ENCODE data around the gene STPG4.
"Not testable (repeated sequence)": the region's sequence is repeated elsewhere in the genome, so short reads cannot be mapped to it uniquely, and the experiment has no call there.

Gene STPG4, protein sequence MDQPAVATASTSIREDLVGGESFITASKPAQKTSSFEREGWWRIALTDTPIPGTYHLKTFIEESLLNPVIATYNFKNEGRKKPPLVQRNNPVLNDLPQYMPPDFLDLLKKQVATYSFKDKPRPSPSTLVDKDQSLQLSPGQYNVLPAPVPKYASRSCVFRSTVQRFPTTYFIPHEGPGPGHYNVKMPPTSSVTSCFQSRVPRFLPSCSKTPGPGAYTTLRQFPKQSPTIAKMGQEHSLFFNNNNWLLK

GRCh38 chr2:47155091-47155876 is at the start of gene STPG4:
Gene STPG4 (minus strand): TSS chr2:47155308. CDS start chr2:47155251, 57 bp downstream.
- no peak for DNase-seq (ENCODE audit: low read depth)

- no peak for DNase-seq (ENCODE audit: low read depth)
Observed at GRCh38 chr2:47204691-47205090, 49.6 kb upstream of the STPG4 start.

DNA sequence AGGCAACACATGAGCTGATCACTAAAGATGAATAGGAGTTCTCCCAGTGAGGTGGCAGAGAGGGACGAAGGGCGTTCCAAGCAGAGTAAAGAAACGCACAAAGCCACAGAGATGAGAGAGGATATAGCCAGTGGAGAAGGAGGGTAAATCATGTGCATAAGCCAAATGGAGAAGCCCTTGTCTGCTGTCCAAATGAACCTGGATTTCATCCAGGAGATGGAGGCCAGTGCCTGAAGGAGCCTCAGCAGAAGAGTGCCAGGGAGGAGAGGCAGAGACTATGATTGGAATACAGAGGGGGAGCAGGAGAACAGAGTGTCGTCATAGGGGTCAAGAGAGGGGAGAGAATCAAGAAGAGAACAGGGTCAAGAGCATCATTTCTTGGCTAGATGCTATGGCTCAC is 48.9 kb upstream of the STPG4 start:
- no peak for DNase-seq (ENCODE audit: low read depth)

DNA sequence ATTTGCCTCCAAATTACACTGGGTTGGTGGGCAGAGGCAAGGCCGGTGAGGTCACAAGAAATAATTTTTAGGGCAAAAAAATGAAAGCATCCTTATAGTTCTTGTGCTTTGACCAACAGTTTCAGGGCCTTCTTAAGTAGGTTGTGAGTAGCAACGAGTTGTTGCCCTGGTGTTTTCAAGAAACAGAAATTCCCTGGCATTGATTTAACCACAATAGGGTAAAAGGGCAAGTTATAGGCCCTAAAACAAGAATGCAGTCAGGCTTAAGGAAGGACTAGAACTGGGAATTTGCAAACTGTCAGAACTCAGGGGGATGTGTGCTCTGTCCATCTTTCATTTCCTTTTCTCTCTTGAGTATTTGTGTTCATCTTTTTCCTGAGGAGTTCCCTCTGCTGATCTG is 46.1 kb upstream of the STPG4 start:
- DNase-seq (ENCODE audit: low read depth): no peak

DNA sequence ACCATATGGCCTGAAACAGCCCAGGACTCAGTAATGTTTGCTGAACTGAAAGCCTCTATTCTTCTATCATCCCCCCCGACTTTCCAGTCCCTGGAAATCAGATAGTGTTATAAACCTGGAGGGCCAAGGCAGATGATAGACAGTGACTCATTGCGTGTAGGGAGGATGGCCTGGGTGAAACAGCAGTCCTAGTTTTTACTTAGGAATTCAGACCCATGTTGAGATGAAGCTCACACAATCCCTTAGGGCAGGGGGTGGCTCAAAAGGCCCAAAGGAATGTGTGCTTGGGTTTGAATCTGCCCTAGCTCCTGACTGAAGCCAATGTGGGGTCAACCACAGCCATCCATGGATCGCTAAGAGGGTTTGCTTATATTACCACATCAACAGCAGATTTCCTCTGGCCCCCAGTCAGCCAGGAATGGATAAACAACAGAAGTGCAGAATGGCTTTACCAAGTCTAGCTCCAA is 43.9 kb upstream of the STPG4 start:
- DNase-seq (ENCODE audit: low read depth): no peak

GRCh38 chr2:47196499-47196898 is 41.4 kb upstream of the STPG4 start:
- no peak for DNase-seq (ENCODE audit: low read depth)

- DNase-seq (ENCODE audit: low read depth): no peak
Observed at GRCh38 chr2:47196046-47196445, 40.9 kb upstream of the STPG4 start.

DNA sequence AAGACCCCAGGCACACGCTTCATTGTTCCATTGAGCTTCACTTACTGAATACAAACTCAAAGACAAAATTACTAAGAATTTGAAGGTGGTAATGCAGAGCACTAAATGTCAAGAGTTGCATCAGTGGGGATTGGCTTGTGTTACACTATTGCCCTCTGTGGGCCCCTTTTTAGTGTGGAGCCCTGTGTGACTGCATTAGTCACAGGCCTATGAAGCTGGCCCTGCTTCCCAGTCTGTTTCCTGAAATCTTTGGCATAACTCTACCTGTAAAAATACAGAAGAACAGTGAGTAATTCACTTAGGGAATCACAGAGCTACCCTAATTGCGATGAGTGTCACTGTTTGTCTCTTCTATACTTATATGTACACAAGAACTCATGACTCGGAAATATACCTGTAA is 40.0 kb upstream of the STPG4 start:
- no peak for DNase-seq (ENCODE audit: low read depth)

GRCh38 chr2:47194410-47194809 is 39.3 kb upstream of the STPG4 start:
- no peak for DNase-seq (ENCODE audit: low read depth)

DNA sequence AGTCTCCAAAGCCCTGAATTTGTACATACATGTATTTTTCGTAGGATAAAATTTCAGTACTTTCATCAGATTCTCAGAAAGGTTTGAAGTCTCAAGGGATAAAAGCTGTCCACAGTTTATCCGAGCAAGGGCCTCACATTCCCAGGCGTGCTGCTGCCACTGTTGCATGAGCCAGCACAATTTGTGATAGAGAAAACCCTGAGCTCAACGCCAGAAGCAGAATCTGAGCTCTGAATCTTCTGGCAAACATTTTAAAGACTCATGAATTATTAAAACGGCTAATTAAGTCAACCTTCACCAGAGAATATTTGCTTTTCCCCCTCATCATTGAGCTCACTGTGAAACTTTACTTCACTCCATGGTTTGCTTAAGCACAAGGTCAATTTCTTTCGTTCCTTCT is 38.5 kb upstream of the STPG4 start:
- no peak for DNase-seq (ENCODE audit: low read depth)

DNA sequence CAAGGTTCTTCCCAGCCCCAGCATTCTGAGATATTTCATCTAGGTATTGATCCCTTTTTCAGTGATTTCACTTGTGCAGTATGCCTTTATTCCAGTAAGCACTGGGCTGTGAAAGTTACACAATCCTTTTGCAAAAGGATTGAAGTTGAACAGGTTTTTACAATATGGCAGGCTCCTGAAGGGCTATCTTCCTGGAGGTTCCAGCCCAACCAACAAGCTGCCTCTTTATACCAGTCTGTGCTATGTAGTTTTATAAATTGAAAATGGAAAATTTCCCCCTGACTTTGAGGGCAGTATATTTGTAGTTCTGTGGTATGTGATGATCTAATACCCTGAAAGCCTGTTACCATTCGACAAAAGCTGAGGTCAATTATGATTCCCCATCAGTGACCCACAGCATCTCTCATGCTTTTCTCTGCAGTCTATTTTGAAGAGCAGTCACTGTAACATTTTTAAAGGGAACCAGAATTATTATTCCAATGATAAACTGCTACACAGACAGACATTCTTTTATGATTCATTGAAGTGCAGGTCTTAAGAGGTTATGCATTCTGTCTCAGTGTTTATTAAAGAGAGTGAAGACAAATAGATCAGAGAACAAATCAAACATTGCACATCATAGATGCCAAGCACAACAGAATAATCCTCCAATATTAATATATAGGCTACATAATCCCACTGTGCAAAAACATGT is 35.2 kb upstream of the STPG4 start:
- no peak for DNase-seq (ENCODE audit: low read depth)

DNA sequence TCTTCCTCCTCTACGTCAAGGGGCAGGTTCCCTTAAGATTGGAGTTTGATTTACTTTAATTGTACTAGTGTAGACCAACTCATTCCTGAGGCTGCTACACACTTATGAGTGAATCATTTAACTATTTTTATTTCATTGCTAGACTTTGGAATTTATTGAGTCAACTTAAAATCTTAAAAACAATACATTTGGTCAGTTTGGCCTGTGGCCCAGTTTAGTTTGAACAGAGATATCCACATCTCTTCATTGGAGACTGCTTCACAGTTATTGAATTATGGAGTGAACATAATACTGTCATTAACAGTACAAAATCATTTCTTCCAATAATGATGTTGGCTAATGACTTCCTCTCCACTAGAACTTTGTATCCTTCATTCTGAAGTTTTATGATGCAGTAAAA is 34.5 kb upstream of the STPG4 start:
- no peak for DNase-seq (ENCODE audit: low read depth)

GRCh38 chr2:47187069-47187468 is 32.0 kb upstream of the STPG4 start:
- no peak for DNase-seq (ENCODE audit: low read depth)

GRCh38 chr2:47186351-47186750 is 31.2 kb upstream of the STPG4 start:
- no peak for DNase-seq (ENCODE audit: low read depth)

DNA sequence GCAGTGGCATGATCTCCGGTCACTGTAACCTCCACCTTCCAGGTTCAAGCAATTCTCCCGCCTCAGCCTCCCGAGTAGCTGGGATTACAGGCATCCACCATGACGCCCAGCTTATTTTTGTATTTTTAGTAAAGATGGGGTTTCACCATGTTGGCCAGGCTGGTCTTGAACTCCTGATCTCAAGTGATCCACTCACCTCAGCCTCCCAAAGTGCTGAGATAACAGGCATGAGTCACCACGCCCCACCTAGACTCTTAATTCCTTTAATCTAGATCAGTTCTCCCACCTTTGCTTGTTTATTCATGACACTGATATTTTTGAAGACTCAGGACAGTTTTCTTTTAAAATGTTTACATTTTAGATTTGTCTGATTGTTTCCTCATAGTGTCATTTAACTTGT is 30.0 kb upstream of the STPG4 start:
- not testable (repeated sequence) for DNase-seq (ENCODE audit: low read depth)

DNA sequence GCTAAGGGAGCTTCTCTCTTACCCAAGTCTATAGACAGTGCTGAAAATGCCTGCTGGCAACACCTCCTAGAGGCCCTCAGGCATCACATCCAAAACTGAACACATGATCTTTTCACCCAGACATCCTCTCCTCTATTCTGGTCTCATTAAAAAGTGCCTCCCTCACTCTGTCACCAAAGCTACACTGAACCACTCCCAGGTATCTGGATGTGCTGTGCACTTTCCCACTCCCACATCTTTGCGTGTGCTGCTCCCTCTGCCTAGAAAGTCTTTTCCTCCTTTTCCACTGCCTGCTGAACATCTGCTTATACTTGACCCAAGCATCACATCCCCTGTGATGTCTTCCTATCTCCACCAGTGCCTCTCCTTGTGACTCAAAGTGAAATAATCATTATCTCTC is 26.1 kb upstream of the STPG4 start:
- DNase-seq (ENCODE audit: low read depth): no peak

- no peak for DNase-seq (ENCODE audit: low read depth)
Observed at GRCh38 chr2:47180531-47180930, 25.4 kb upstream of the STPG4 start.

- DNase-seq (ENCODE audit: low read depth): no peak
Observed at GRCh38 chr2:47179388-47179787, 24.3 kb upstream of the STPG4 start.

DNA sequence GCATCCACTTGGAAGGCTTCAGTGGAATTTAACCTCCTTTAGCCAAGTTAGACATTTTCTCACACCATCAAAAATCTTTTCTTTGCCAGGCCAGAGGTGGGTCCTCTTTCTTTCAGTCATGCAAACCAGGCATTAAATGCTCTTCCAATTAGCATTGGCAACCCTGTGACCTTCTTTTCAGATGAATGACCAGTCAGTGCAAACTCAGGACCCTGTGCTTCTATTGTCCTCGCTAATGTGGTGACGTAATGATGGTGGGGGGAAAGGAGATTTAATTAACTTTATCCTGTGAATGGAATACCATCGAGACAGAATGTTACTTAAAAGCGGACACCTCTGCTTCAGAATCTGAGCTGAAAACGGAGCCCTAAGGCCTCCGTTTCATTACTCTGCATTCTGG is 23.2 kb upstream of the STPG4 start:
- no peak for DNase-seq (ENCODE audit: low read depth)

GRCh38 chr2:47177043-47177565 is 22.0 kb upstream of the STPG4 start:
- DNase-seq (ENCODE audit: low read depth): no peak

- no peak for DNase-seq (ENCODE audit: low read depth)
Observed at GRCh38 chr2:47174733-47175361, 19.7 kb upstream of the STPG4 start.

- no peak for DNase-seq (ENCODE audit: low read depth)
Observed at GRCh38 chr2:47173986-47174732, 19.1 kb upstream of the STPG4 start.
